GM21786 (cell line): ENCODE measurements around the gene TAF11.
A peak's percentile ranks its signal among the peaks of the same experiment; 100 is the strongest.
"Not testable (repeated sequence)": the region's sequence is repeated elsewhere in the genome, so short reads cannot be mapped to it uniquely, and the experiment has no call there.

Experiments used
- ATAC-seq: cut with Tn5 transposase; IDR thresholded peaks from one replicate; pipeline ENCODE4 v1.9.1; 2021; ENCODE audit not compliant: unreplicated experiment

TAF11 gene

DNA sequence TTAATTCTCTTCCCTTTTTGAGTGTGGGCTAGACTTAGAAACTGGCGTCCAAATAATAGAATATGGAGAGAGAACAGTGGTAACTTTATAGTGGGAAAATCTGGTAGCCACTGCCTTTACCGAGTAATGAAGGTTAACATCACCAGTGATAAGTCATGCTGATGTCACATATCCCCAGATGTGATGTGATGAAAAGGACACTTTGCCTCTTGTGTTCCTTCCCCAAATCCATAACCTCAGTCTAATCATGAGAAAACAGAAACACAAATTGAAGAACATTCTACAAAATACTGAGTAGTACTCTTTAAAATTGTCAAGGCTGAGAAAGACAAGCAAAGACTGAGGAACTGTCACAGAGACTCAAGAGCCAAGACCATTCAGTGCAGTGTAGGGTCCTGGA is 19.0 kb upstream of the TAF11 start:
- ATAC-seq = no peak

DNA sequence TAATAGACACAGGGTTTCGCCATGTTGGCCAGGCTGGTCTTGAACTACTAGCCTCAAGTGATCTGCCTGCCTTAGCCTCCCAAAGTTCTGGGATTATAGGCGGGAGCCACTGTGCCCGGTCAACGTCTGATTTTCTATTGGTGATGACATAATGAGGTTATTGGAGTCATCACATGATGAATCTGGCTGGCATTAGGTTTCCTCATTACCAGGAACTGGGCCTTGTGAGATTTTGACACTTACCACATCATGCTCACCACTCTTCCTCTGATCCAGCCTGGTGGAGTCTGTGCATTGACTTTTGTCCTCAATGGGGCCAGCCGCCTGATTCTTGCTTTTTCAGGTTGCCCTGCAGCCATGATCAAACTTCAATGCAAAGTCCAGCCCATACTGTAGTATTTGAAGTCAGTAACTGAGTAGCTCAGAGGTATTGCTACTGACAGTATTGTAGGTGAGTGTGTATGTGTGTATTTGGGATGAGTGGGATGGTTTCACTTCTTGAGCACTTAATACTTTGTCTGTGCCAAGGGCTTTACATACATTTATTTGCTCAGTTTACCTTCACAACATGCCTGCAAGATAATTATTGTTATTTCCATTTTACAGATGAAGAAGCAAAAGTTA is 17.3 kb upstream of the TAF11 start:
- no peak for ATAC-seq

DNA sequence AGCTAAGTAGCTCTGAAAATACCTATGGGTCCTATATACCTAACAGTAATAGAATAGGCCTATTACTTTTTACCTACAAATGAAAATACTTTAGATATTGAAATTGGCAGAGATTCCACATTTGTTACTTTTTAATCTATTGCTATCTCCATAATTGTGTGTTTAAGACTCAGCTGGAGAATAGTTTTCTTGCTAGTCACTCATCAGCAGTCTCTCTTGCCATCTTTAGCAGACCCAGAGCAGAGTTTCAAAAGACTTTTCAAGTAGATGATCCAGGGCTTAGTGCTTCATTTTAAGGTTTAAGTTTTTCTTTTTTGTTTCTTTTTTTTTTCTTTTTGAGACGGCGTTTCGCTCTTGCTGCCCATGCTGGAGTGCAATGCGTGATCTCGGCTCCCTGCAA is 14.1 kb upstream of the TAF11 start:
- ATAC-seq = no peak

DNA sequence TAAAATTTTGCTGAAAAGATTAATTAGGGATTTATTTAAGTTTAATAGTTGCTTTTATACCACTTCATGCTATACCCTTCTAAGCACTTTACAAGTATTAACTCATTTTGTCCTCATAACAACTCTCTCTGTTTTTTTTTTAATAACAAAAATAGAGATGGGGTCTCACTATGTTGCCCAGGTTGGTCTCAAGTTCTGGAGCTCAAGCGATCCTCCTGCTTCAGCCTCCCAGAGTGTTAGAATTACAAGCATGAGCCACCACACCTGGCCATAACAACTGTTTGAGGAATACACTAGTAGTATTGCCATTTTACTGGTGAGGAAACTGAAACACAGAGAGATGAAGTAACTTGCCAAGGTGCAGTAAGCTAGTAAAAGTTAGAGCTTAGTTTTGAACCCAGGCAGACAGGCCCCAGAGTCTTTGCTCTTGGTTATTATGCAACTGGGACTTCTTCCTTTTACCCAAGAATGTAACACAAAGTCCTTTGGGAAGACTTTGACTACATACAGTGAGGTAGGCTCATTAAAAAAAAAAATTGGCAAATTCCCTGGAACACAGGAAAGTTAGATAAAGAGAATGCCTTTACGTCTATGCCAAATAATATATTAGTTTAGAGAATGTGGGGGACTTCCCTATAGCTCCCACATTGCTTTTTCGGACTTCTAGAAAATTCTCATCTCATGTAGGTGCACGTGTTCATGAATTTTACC is 12.6 kb upstream of the TAF11 start:
- ATAC-seq = no peak

DNA sequence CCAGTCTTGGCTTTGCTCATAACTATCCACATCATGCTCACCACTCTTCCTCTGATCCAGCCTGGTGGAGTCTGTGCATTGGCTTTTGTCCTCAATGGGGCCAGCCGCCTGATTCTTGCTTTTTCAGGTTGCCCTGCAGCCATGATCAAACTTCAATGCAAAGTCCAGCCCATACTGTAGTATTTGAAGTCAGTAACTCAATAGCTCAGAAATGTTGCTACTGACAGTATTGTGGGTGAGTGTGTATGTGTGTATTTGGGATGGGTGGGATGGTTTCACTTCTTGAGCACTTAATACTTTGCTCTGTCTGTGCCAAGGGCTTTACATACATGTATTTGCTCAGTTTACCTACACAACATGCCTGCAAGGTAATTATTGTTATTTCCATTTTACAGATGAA is 11.9 kb upstream of the TAF11 start:
- not testable (repeated sequence) for ATAC-seq

DNA sequence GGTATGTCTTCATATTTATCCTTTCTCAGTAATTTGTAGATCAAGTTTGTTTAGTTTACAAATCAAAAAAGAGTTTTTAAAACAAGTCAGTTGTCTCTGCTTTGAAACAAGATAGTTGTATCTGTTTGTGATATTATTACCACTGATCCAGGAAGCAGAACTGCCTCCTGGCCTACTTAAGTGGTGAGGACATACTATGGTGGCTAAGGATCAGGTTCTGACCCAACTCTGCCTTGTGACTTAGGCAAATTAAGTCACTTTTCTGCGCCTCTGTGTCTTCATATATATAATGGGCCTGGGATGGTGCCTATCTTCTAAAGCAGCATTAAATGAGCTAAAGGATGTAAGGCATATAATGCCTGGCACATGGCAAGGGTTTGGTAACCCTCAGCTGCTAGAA is 9.9 kb upstream of the TAF11 start:
- ATAC-seq = no peak

DNA sequence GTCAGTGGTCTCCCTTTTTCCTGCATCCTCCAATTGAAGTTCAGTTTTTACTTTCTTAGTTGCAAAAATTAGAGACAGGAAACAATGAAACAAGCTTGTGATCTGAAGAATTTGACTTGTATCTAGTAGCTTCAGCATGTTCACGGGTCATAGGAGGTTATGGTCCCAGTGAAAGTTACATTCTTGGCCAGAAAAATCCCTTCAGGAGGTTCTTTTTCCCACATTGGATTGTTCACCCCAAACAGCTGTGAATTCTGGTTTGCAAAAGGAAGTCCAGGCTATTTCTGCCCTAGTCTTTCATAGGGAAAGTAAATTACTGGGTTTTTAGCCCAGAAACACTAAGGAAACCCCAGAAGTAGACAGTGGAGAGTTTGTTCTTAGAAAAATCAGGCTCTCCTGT is 9.3 kb upstream of the TAF11 start:
- no peak for ATAC-seq

DNA sequence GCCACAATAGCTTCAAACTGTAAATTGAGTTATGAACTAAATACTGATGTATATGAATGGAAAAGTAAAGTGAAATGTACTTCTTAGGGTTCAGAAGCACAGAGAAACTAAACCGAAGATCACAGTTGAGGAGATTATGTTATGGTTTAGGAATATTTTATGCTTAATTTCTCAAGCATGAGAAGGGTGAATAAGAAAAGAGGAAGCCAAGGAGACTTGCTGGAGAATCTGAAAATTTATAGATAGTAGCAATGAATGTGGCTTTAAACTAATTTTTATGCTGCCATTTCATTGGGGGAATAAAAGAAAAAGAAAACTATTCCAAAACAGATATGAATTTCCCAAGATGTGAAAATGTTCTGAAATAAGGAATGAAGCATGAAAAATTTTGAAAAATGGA is 6.9 kb upstream of the TAF11 start:
- no peak for ATAC-seq

DNA sequence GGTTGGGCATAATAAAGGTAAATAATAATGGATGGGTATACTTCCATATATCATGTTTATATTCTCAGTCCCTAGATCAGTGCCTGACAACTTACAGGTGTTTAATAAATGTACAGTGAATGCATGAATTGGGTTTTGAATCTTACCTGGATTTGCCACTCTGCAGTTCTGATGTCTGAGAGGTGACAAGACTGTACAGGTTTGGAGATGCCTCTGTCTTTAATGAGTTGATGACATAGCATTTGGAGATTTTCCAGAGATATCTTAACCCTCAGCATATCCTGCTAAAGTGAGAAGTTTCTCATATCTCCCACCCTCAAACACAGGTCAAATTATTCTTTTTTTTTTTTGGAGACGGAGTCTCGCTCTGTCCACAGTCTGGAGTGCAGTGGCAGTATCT is 3.5 kb upstream of the TAF11 start:
- no peak for ATAC-seq

DNA sequence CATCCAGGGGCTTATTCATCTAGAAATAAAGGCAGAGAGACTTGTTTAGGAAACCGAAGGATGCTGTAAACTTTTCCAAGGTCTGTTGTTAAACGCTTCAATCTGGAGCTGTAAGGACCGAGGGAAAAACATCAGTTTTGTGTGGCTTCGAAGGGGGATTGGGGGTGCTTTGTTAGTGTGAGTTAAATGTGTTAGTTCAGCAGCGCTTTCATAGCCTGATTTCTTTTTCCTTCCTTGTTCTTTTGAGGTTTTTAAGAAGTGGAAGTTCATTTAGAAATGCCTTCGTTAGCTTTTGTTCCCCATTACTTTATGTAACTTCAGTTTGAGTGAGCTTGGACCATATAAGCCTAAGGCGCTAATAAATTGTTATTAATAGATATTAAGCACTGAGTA is 2.7 kb upstream of the TAF11 start:
- no peak for ATAC-seq

DNA sequence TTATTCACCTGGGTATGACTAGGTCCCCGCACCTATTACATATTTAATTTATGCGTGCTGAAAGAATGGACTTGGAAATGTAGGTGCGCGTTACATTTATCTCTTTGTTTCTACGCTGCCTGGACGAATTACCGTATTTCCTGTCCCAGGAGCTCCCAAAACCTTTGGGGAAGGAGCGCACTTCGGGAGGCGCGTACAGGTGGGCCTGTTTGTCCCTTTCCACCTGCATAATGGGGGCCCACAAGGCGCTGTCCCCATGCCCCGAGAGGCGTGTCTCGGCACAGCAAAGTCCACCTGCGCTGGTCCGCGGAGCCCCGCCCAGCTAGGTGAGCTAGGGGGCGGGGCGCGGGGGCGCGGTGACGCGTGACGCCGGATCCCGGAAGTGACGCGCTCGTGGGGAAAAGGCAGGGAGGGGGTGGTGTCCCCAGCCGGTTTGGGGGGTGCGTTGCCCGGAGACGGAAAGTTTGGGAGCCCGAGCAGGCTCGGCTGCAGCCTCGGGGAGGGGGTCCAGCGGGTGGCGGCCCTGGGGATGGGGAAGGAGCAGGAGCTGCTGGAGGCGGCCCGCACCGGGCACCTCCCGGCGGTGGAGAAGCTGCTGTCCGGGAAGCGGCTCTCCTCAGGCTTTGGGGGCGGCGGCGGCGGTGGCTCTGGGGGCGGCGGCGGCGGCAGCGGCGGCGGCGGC is 1.2 kb upstream of the TAF11 start, which contains the start of gene ANKS1A:
Gene ANKS1A (plus strand): TSS at position 382 of the 682 bp plus-strand sequence. CDS start 148 bp downstream, at position 530.
- ATAC-seq = peak; percentile 49

DNA sequence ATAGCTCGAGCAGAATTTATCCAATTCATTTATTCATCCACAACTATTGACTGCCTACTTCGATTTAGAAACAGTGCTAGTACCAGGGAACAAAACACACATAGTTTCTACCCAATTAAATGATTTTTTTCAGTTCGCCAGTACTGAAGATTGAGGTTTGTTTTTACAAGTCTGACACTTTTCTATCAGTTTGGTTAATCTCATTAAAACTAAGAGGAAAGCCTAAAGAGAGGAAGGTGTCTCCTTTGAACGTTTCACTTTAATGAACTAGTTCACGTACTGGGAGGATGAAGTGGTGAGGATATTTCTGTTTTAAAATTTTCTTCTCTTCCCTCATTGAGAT is 643 bp upstream of the TAF11 start:
- ATAC-seq = no peak

DNA sequence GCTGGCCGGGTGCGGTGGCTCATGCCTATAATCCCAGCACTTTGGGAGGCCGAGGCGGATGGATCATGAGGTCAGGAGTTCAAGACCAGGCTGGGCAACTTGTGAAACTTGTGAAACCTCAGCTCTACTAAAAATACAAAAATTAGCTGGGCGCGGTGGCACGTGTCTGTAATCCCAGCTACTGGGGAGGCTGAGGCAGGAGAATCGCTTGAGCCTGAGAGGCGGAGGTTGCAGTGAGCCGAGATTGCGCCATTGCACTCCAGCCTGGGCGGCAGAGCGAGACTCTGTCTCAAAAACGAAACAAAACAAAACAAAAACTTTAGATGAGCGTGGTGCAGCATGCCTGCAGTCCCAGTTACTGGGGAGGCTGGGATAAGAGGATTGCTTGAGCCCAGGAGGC is 2.0 kb downstream of the TAF11 start:
- not testable (repeated sequence) for ATAC-seq

DNA sequence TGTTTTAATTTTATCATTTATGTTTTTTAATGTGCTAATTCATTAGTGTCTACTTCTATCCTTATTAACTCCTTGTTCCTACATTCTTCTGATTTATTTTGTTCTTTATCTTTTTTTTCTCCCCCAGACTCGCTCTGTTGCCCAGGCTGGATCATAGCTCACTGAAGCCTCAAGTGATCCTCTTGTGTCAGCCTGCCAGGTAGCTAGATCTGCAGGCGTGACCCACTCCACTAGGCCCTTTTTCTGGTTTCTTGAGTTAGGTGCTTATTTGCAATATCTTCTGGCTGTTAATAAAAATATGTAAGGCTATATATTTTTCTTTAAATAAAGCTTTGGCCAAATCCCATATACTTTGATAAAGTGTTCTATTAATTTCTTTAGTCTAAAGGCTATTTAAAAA is 2.8 kb downstream of the TAF11 start:
- ATAC-seq = no peak

DNA sequence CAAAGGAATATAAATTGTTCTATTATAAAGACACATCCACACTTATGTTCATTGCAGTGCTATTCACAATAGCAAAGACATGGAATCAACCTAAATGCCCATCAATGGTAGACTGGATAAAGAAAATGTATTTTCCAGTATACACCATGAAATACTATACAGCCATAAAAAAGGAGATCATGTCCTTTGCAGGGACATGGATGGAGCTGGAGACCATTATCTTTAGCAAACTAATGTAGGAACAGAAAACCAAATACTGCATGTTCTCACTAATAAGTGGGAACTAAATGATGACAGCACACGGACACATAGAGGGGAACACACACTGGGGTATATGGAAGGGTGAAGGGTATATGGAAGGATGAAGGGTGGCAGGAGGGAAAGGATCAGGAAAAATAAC is 3.8 kb downstream of the TAF11 start:
- not testable (repeated sequence) for ATAC-seq

DNA sequence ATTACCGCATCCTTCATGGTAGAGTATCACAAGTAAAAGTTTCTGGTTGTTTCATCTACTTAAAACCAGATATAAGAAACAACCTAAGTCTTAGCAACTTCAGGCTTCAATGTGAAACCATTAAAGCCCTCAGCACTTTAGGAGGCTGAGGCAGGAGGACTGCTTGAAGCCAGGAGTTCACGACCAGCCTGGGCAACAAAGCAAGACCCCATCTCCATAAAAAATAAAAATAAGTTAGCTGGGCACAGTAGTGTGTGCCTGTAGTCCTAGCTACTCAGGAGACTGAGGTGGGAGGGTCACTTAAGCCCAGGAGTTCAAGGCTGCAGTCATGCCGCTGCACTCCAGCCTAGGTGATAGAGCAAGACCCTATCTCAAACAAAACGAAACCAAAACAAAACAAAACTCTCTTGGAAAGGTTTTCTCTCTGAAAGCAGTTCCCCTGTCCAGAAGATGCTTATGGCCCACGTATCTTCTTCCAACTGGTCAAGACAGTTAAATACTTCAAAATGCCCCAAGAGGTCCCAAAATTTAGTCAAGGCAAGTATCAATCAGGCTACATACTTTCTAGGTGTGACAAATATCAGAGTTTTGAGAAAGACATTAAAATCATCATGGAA is 9.9 kb downstream of the TAF11 start:
- no peak for ATAC-seq

DNA sequence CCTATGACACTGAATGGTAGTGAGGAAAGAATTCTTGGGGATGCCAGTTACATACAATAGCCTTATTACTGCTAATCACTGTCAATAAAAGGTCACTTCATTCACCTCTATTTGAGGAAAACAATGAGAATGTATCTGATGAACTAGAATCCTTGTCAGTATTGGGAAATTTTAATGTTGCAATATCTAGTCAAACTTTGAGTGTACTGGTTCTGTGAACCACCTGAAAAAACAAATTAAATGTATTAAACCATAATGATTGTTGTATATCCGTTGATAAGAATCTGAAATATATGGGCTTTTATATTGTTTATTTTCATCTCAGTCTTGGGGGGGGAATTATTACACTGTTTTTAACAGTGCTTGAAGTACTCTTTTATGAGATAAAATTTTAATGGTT is 10.6 kb downstream of the TAF11 start:
- ATAC-seq = no peak

DNA sequence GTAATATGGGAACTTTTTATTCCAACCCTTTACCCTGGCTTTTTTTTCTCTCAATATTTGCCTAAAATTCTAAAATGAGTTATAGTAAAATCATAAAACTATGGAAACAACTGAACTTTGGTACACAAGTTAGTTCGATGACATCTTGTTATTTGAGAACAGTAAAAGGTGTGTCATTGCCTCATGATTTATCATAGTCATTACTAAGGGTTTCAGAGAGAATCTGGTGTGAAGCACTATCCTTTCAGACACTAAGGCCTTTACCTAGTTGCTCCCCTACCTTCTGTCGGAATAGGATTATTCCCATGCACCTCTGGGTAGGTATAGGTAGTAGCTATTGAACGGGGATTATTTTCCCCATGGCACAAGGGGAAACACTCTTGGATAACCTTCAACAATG is 11.4 kb downstream of the TAF11 start:
- no peak for ATAC-seq

DNA sequence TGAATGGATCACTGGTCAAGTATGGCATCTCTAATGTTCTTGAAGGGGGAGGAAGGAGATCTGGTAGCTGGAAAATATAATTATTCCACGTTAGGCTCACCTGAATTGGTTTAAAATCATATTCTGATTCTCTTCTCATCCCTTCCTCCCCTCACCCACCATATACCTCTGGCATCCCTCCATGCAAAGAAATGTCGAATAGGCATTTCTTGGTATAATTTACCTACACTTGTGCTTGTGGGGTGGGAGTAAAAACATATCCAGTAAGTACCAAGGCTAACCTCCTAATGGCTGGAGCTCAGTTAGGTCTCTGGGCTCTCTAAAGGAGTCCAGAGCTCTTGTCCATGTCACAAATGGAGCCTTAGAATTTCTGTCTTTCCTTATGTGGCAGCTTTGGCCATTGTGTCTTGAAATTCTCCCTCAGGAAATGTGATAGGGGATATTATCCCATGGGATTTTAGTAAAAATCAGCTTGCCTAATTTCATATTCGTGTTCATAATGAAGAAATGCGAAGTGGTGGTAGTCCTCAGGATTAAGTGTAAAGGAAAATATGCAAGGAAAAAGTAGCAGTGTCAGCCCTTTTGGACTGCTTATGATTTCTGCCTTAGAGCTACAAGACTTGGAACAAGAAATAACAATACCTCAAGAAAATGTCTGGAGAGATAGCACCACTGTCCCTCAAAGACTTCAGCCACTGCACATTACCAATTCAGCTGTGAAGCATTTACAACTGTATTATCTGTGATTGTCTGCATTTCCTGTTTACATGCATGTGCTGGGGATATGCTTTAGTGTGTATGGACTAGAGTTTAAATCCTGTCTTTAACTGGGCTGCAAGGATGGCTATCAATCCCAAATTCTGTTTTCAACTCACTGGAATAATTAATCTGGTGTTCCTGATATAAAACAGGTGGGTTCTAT is 12.3 kb downstream of the TAF11 start:
- ATAC-seq = no peak

DNA sequence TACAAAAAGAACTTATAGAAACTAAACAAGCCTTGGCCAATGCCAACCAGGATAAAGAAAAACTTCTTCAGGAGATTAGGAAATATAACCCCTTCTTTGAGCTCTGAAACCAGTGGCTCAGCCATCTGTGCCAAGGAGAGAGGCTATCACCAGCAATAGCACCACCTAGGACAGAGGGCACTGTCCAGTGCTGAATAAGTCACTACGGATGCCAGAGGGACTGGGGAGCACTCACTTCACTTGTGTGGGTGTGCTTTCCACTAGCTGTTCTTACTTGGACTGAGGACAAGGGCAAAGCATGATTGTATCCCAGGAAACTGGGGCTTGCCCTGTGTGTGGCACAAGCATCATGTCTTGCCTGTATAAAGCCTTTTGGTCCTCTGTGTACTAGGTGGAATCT is 15.5 kb downstream of the TAF11 start:
- ATAC-seq = no peak

DNA sequence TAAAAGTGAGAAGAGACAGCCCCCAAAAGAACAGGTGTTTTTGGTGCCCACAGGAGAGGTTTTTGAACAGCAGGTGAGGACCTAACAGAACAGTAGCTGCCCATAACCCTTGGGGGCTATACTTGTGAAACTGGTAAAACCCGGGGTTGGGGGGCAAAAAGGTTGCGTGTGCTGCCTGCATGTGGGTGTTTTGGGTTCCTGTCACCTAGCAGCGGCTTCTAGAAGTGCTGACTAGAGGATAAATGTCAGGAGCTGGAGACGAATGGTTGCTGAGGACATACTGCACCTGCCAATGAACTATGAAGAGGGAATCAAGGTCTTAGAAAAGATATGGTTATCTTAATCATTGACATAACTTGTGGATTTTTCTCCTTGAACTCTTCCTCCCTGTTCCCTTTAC is 16.0 kb downstream of the TAF11 start:
- no peak for ATAC-seq
